Activated T-cell treated with anti-CD3 and anti-CD28 coated beads for 24 hours (primary cell): Measurements from ENCODE around the gene LRIG2.
"Not testable (repeated sequence)": the region's sequence is repeated elsewhere in the genome, so short reads cannot be mapped to it uniquely, and the experiment has no call there.

Experiments
- DNase-seq: peaks from one replicate; pipeline ENCODE4 v3.0.0-alpha.2; 2020; ENCODE audit warnings: low read depth

The LRIG2 gene, protein sequence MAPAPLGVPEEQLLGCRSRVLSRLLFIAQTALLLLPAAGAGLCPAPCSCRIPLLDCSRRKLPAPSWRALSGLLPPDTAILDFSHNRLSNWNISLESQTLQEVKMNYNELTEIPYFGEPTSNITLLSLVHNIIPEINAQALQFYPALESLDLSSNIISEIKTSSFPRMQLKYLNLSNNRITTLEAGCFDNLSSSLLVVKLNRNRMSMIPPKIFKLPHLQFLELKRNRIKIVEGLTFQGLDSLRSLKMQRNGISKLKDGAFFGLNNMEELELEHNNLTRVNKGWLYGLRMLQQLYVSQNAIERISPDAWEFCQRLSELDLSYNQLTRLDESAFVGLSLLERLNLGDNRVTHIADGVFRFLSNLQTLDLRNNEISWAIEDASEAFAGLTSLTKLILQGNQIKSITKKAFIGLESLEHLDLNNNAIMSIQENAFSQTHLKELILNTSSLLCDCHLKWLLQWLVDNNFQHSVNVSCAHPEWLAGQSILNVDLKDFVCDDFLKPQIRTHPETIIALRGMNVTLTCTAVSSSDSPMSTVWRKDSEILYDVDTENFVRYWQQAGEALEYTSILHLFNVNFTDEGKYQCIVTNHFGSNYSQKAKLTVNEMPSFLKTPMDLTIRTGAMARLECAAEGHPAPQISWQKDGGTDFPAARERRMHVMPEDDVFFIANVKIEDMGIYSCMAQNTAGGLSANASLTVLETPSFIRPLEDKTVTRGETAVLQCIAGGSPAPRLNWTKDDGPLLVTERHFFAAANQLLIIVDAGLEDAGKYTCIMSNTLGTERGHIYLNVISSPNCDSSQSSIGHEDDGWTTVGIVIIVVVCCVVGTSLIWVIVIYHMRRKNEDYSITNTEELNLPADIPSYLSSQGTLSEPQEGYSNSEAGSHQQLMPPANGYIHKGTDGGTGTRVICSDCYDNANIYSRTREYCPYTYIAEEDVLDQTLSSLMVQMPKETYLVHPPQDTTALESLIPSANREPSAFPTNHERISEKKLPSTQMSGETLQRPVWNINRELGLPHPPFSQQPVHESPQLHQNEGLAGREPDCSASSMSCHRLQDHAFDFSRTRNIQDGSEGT

DNA sequence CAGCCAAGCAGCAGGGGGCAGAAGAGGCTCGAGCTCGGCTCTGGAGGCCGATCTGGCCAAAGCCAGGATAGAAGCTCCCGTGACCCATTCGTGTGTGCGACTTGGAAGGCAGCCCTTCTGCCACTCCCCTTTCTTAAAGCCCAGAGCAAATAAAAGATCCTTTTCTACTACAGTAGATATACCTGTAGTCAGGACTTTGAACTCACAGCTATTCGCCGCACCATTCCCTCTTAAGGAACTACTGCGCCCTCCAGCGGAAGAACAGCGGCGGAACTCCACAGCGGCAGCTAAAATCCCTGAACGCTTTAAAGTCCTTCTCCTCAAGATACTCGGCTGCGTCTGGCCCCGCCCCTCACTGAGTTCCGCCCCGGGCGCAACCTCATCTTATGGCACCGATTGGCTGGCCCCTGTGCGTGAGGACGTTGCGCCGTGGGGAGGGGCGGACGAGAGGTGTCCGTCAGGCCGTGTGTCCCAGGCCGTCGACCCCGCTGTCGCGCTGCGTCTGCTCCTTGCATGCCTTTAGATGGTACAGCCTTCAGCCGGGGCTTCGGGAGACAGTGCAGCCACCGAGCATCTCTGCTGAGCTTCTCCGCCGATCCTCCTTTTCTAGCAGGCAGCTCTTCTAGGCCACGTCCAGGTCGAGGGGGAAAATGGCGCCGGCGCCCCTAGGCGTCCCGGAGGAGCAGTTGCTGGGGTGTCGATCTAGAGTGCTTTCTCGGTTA lies at the start of gene LRIG2:
Gene LRIG2, plus strand, starts transcription at position 442 of the 722 bp plus-strand sequence. Its CDS starts 209 bp downstream, at position 651.
- DNase-seq, result peak; percentile 97

DNA sequence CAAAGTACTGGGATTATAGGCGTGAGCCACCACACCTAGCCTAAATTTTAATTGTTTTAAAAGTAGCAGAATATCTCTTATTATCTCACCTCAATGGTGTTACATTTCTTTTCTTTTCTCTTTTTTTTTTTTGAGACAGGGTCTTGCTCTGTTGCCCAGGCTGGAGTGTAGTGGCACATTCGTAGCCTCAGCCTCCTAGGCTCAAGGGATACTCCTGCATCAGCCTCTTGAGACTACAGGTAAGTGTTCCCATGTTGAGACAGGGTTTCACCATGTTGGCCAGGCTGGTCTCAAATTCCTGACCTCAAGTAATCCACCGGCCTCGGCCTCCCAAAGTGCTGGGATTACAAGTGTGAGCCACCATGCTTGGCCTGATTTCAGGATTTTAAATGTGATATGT lies 49.7 kb upstream of the LRIG2 start:
- not testable (repeated sequence) for DNase-seq

DNA sequence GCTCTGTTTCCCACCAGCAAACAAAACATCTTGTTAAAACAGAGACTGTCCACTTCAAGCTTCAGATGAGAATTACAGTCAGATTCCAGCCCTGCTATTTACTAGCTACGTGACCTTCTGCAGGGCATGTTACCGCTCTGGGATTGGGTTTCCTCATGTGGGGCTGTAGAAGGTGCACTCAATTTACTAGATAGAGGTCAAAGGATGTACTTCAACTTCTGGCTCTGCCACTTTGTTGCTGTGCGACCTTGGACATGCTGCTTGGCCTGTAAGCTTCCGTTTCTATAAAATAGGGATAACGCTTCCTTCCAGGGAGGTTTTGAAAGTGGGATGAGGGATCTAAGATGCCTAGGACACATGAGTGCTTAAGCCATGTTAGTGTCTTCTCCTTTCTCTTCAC lies 46.0 kb upstream of the LRIG2 start:
- DNase-seq, result no peak

DNA sequence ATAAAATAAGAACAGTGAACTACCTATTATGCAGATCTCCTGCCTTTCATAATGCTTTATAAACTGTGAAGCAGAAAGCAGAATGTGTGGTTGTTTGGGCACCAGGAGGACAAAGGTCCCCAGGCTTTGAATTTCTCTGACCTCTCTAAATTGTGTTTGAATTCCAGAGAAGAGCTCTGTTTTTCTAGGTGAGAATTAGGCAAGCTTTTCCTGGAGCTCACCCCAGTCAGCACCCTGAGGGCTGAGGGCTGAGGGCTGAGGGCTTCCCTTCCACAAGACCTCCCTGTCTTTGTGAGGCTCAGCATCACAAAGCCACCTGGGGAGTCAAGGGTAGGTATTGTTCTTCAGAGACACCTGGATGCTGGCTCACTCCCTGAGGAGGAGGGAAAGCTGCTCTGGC lies 45.5 kb upstream of the LRIG2 start:
- no peak for DNase-seq

DNA sequence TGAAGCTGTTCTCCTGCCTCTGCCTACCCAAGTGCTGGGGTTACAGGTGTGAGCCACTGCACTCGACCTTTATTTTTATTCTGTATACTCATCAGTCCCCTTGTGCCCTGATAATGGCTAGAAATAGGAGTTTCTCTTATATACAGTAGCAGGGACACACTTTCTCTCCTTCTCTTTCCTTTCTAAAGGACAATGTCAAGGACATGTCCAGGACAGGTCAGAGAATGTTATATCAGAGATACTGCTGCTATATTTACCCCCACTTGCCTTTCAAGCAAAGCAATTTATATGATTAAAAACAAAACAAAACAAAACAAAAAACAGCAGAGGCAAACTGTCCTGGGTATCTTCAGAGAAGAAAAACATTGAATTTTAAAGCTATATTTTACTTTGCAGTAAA lies 43.2 kb upstream of the LRIG2 start:
- no peak for DNase-seq

DNA sequence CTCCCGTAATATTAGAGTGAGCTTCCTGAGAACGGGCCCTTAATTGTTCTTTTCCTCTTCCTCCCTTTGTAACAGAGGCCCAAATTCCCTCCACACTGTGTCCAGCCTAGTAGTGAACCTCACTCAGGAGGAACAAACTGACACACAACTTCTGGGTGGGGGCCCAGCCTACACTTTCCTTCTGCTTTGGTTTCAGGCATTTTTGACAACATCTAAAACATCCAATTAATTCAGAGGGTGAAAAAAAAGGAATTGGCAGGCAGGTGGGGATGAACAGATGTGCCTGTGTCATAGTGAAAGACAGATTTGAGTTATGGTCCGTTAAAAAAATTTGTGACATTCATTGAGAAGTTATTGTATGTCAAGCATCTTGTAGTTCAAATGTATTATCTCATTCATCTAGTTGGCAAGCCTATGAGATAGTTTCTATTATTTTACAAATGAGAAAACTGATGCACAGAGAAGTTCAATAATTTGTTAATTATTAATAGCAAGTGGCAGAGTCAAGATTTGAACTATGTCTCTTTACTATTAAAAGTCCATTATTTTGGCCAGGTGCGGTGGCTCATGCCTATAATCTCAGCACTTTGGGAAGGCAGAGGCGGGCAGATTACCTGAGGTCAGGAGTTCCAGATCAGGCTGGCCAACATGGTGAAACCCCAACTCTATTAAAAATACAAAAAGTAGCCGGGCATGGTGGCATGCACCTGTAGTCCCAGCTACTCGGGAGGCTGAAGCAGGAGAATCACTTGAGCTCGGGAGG lies 41.6 kb upstream of the LRIG2 start:
- no peak for DNase-seq

DNA sequence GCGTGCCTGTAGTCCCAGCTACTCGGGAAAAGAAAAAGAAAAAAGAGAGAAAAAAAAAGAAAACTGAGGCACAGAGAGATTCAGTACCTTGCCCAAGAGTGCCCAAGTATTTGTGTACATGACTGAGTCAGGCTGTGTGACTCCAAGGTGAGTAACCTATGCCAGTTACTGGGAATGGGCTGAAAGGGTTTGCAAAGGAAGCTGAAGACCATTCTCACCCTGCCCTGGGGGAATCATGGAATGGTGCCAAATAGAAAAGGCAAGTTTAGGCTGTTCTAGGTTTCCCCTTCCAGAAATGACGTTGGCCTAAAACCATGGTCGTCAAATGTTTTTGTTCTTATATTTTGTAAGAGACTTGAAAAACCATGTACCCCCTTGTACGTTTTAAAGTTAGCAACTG lies 37.9 kb upstream of the LRIG2 start:
- DNase-seq, result no peak

DNA sequence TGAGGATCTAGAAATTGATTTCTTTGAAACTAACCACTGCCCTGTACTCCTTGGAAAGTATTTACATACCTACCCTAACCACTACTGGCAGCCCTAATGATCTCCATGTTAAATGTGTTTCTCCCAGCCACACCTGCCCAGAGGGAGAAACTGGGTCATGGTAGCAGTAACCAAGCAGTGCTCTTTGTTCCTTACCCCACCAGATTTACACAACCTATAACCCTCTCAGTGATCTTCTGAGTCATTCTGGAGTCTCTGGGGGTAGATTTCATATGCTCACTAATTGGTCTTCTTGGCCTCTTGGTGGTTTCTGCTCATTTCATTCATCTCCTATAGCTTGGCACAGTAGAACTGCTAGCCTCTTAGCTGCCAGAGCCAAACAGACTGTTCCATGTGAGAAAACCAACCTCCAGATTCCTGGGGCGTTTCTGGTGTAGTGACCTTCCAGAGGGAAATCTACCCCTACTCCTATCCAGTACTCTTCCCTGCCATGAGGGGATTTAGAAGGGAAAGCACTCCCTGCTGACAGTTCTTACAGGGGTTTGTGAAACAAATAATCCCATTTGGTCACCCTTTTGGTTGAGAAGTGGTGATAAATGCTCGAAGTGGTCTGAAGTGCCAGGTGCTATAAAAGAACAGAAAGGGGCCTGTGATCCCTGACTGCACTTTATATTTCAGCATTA lies 36.2 kb upstream of the LRIG2 start:
- no peak for DNase-seq

DNA sequence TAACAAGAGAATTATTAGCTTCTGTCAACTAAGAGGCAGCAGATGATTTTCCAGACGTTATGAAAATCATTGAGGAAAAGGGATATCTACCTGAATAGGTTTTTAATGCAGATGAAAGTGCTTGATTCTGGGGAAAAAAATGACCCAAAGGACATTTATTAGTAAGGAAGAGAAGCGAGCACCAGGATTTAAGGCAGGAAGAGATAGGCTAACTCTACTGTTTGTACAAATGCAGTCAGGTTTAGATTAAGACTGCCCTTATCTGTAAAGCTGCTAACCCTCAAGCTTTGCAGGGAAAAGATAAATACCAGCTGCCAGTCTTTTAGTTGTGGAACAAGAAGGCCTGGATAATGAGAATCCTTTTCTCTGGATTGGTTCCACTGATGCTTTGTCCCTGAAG lies 33.0 kb upstream of the LRIG2 start:
- no peak for DNase-seq

DNA sequence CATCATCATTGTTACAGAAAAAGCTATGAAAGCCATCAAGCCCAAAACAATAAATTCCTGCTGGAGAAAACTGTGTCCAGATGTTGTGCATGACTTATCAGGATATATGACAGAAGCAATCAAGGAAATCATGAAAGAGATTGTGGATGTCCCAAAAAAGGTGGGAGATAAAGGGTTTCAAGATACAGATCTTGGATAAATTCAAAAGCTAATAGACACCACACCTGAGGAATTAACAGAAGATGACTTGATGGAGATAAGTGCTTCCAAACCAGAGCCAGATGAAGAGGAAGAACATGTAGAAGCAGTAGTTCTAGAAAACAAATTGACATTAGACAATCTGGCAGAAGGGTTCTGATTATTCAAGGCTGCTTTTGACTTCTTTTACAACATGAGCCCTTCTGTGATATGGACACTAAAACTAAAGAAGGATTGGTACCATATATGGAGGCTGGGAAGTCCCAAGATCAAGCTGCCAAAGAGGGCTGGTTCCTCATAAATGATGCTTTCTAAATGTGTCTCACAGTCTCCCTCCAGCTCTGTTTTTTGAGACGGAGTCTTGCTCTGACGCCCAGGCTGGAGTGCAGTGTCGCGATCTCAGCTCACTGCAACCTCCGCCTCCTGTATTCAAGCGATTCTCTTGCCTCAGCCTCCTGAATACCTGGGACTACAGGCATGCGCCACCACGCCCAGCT lies 32.1 kb upstream of the LRIG2 start:
- no peak for DNase-seq

DNA sequence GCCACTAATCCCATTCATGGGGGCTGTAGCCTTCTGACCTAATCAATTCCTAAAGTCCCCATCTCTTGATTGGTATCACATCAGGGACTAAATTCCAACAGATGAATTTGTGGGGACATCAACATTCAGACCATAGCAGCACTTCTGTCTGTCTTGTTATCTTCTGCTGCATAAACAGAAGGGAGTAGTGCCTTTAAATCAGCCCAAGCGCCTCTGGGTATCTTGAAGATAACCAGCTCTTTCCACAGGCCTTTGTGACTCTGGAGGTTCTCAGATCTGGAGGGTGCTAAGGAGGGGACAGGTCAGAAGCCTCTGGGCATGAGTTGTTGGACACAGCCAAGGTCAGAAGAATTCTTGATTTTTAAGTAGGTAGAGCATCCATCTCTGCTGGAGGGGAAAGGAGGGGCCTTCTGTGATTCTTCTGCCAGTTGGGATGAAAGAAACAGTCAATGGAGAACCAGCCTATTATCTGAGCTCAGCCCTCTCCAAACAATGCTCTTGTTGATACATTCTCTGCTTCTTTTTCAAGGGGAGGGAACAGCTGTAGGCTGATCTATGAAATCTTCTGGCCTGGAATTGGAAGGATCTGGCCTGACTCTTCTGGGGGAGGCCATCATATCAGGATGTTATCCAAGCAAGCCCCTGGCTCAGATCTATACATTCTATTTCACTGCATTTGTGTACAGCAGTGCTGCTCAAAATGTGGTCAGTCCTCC lies 31.3 kb upstream of the LRIG2 start:
- DNase-seq, result no peak

DNA sequence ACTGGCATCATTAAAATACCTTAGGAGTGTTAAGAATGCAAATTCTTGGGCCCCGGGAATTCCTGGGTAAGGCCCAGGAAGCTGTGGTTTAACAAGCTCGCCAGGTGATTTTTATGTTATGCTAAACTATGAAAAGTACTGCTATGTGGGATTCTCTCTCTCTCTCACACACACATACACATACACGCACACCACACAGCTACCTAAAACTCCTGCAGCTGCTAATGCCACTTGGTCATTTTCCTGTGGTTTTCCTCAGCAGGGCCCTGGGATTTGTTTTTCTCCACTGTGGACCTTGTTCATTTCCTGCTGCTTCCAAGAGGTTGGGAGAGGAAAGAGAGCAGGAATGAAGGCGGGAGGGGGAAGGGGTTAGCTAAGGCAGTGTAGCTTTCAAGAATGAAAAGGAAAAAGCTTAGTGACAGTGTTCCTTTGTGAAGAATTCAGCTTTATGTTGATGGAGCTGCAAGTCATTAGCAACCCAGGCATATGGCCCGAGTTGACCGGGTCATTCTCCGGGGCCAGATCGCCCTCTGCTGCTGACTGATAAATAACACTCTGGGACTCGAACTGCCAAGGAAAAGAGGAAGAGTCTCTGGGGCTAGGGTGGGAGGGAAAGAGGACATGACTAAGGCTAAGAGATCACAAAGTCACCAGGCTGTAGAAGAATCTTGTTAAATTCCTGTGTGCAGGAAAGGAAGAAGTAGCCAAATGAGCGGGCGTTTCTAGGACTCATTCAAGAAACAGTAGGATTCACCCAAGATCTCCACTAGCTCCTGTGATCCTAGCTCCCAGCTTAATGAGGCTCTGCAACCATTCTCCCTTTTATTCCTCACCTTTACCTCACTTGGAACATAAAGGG lies 30.5 kb upstream of the LRIG2 start:
- no peak for DNase-seq

DNA sequence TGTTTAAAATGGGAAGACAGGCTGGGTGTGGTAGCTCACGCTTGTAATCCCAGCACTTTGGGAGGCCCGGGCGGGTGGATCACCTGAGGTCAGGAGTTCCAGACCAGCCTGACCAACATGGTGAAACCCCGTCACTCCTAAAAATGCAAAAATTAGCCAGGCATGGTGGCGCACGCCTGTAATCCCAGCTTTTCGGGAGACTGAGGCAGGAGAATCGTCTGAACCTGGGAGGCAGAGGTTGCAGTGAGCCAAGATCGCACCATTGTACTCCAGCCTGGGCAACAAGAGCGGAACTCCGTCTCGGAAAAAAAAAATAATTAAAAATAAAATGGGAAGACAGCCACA lies 29.9 kb upstream of the LRIG2 start:
- not testable (repeated sequence) for DNase-seq

DNA sequence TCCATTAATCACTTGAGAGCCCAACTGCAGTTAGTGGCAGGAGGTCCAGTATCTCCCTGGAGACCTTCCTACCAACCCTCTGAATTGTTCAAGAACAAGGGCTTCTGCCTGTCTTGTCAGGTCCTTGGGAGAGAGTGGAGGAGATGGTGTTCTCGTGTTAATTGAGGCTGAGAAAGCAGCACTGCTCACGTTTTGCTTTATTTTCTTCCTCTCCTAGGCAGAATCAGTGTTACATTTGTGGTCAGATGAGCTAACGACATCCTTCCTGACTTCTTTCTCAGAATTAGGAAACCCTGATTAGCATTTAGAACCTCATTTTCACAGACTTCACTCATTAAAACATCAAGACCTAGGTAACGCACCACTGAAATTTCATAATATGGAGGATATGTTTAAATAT lies 26.4 kb upstream of the LRIG2 start:
- DNase-seq, result no peak

DNA sequence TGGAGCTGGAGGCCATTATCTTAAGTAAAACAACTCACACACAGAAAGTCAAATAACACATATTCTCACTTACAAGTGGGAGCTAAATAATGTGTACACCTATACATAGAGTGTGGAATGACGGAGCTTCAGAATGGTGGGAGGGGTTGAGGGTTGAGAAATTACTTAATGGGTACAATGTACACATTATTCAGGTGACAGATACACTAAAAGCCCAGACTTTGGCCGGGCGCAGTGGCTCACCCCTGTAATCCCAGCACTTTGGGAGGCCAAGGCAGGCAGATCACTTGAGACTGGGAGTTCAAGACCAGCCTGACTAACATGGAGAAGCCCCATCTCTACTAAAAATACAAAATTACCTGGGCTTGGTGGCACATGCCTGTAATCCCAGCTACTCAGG lies 24.9 kb upstream of the LRIG2 start:
- no peak for DNase-seq

DNA sequence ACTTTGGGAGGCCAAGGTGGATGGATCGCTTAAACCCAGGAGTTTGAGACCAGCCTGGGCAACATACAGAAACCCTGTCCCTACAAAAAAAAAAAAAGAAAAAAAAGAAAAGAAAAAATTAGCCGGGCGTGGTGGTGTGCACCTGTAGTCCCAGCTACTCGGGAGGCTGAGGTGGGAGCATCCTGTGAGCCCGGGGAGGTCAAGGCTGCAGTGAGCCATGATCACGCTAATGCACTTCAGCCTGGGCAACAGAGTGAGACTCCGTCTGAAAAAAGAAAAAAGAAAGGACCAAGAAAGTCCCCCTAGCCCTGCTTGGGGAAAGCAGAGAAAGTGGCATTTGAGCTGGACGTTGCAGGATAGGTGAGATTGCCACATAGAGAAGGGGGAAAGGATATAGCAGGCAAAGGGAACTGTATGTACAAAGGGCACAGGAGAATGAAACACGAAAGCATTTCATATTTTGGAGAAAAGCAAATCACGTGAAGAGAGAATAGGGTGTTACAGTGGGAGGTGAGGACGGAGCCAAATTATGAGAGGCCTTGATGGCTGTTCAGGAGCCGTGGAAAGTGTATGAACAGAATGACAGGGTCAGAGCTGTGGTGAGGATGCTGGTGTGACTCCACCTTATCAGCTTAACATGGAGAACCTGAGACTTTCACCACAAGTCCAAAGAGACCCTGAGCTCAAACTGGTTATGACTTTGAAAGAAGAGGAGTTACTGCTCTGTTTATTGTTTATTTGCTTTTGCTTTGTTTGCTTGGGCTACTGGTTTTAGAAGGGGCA lies 19.5 kb upstream of the LRIG2 start:
- DNase-seq, result no peak

DNA sequence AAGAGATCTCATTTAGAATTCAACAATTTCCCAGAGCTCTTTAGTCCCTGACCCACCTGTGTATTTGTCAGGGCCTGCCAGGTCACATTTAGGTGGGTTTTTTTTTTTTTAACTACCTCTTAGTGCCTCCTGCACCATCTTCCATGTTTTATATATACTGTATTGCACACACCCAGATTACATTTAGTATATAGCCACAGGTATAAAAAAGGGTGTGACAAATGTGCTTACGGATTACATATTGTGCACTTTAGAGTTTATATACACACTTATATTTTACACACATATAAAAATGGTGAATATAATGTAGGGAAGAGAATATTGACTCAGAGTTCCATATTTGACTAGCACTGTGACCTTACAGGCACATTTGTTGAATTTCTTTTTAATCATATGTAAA lies 17.4 kb upstream of the LRIG2 start:
- DNase-seq, result no peak

DNA sequence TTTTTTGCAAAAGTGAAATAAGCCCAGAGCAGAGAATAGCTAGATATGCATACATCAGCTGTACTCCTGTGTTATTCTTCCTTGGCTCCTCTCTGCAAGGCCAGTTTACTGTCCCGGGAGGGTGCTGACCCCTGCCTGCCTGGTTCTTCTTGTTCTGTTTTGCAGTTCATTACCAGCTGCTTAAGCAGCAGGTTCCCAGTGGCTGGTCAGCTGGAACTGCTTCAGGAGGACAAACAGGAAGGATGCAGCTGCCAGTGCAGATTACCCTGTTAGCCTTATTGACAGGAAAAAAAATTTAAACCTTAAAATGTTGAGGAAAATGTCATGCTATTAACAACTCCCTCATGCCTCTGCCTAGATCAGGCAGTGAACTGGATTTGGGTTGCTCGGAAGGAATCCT lies 16.0 kb upstream of the LRIG2 start:
- no peak for DNase-seq
